H9 (cell line): ENCODE measurements around the gene PTPRJ. TPM values are rescaled to one million over a fixed set of nuclear protein-coding genes. Genes with fewer than 3 reads are reported as not detected.

Experiments used
- DNase-seq: peaks from one replicate; pipeline ENCODE4 v3.0.0-alpha.2; 2017
- H2AFZ ChIP-seq: one replicate; pipeline ENCODE4 v1.6.1; 2013; ENCODE audit warnings: mild to moderate bottlenecking, low read length, control low read depth, moderate library complexity
- H2AK5ac ChIP-seq: 2 replicates; pipeline ENCODE4 v1.6.1; 2013; ENCODE audit warnings: low read length, control low read depth, mixed read lengths; ENCODE audit not compliant: insufficient read length
- H2BK120ac ChIP-seq: one replicate; pipeline ENCODE4 v1.6.1; 2013; ENCODE audit warnings: low read depth, mild to moderate bottlenecking, low read length, control low read depth, inconsistent platforms; ENCODE audit not compliant: poor library complexity, severe bottlenecking
- H2BK12ac ChIP-seq: 2 replicates; pipeline ENCODE4 v1.6.1; 2013; ENCODE audit warnings: low read length, control low read depth, mixed read lengths, low read depth; ENCODE audit not compliant: insufficient read length
- H2BK15ac ChIP-seq: 2 replicates; pipeline ENCODE4 v1.6.1; 2013; ENCODE audit warnings: low read depth, low read length, control low read depth
- H2BK20ac ChIP-seq: one replicate; pipeline ENCODE4 v1.6.1; 2013; ENCODE audit warnings: low read depth, mild to moderate bottlenecking, low read length, control low read depth, inconsistent platforms; ENCODE audit not compliant: poor library complexity, severe bottlenecking
- H2BK5ac ChIP-seq: 2 replicates; pipeline ENCODE4 v1.6.1; 2013; ENCODE audit warnings: low read length, control low read depth, mixed read lengths; ENCODE audit not compliant: insufficient read length
- H3K14ac ChIP-seq: 2 replicates; pipeline ENCODE4 v1.6.1; 2013; ENCODE audit warnings: low read length, control low read depth; ENCODE audit not compliant: insufficient read depth
- H3K18ac ChIP-seq: 2 replicates; pipeline ENCODE4 v1.6.1; 2013; ENCODE audit warnings: low read depth, mild to moderate bottlenecking, mixed read lengths, low read length, control low read depth; ENCODE audit not compliant: insufficient read length
- H3K23ac ChIP-seq: 2 replicates; pipeline ENCODE4 v1.6.1; 2013; ENCODE audit warnings: low read length, control low read depth, mixed read lengths, low read depth; ENCODE audit not compliant: insufficient read length
- H3K23me2 ChIP-seq: 2 replicates; pipeline ENCODE4 v1.6.1; 2013; ENCODE audit warnings: low read depth, mild to moderate bottlenecking, mixed read lengths, low read length, control low read depth; ENCODE audit not compliant: insufficient read length, poor library complexity, severe bottlenecking
- H3K27ac ChIP-seq: 2 replicates; pipeline ENCODE4 v1.5.1; 2013; ENCODE audit warnings: low read length, control low read depth, mixed read lengths, low read depth; ENCODE audit not compliant: insufficient read length
- H3K27me3 ChIP-seq: 2 replicates; pipeline ENCODE4 v1.6.1; 2013; ENCODE audit warnings: low read length, control low read depth, inconsistent platforms; ENCODE audit not compliant: insufficient read depth
- H3K4ac ChIP-seq: 2 replicates; pipeline ENCODE4 v1.6.1; 2013; ENCODE audit warnings: low read depth, mild to moderate bottlenecking, control low read depth, inconsistent platforms, low read length, moderate library complexity
- H3K4me1 ChIP-seq: 2 replicates; pipeline ENCODE4 v1.6.1; 2013; ENCODE audit warnings: low read length, control low read depth, inconsistent platforms; ENCODE audit not compliant: insufficient read depth
- H3K4me2 ChIP-seq: 2 replicates; pipeline ENCODE4 v1.6.1; 2013; ENCODE audit warnings: low read length, control low read depth, mixed read lengths; ENCODE audit not compliant: insufficient read length, insufficient read depth
- H3K56ac ChIP-seq: 2 replicates; pipeline ENCODE4 v1.6.1; 2013; ENCODE audit warnings: low read depth, mild to moderate bottlenecking, mixed read lengths, low read length, control low read depth; ENCODE audit not compliant: insufficient read length
- H3K79me1 ChIP-seq: 2 replicates; pipeline ENCODE4 v1.6.1; 2013; ENCODE audit warnings: low read depth, mild to moderate bottlenecking, moderate library complexity, low read length, control low read depth, inconsistent platforms; ENCODE audit not compliant: insufficient read depth, poor library complexity, severe bottlenecking
- H3K79me2 ChIP-seq: 2 replicates; pipeline ENCODE4 v1.6.1; 2013; ENCODE audit warnings: low read length, control low read depth, inconsistent platforms; ENCODE audit not compliant: insufficient read depth
- H3K9ac ChIP-seq: 2 replicates; pipeline ENCODE4 v1.6.1; 2013; ENCODE audit warnings: low read length, control low read depth, mixed read lengths; ENCODE audit not compliant: insufficient read length; ENCODE audit errors: extremely low read depth
- H3K9me3 ChIP-seq: one replicate; pipeline ENCODE4 v1.6.1; 2013; ENCODE audit warnings: low read depth, low read length, inconsistent platforms; ENCODE audit not compliant: control insufficient read depth
- H3T11ph ChIP-seq: one replicate; pipeline ENCODE4 v1.6.1; 2013; ENCODE audit warnings: mild to moderate bottlenecking, low read length, control low read depth, inconsistent platforms
- H4K20me1 ChIP-seq: one replicate; pipeline ENCODE4 v1.6.1; 2013; ENCODE audit not compliant: control insufficient read depth, insufficient read length, insufficient read depth
- H4K5ac ChIP-seq: 2 replicates; pipeline ENCODE4 v1.6.1; 2013; ENCODE audit warnings: low read depth, mild to moderate bottlenecking, mixed read lengths, low read length, control low read depth; ENCODE audit not compliant: insufficient read length
- H4K8ac ChIP-seq: replicated peaks from 2 replicates; pipeline ENCODE4 v1.6.1; 2013; ENCODE audit warnings: low read length, control low read depth, mixed read lengths, low read depth; ENCODE audit not compliant: insufficient read length
- H4K91ac ChIP-seq: 2 replicates; pipeline ENCODE4 v1.6.1; 2013; ENCODE audit warnings: low read depth, mild to moderate bottlenecking, moderate library complexity, mixed read lengths, low read length, control low read depth; ENCODE audit not compliant: insufficient read length
- H3K27ac Mint-ChIP-seq, 3 experiments: 2 replicates in 2 of 3; 3 replicates in 1 of 3; pipeline ENCODE4 v1.8.0; 2020 to 2021; ENCODE audit warnings: mixed read lengths in 3 of 3, mild to moderate bottlenecking in 1 of 3, moderate library complexity in 1 of 3
- H3K27me3 Mint-ChIP-seq: 2 replicates; pipeline ENCODE4 v1.8.0; 2021; ENCODE audit warnings: low read depth, mild to moderate bottlenecking, moderate library complexity, mixed read lengths
- H3K36me3 Mint-ChIP-seq, 3 experiments: 2 replicates in 2 of 3; 3 replicates in 1 of 3; pipeline ENCODE4 v1.8.0; 2020 to 2021; ENCODE audit warnings: low read depth in 3 of 3, mixed read lengths in 3 of 3; ENCODE audit not compliant: insufficient read depth in 1 of 3
- H3K4me1 Mint-ChIP-seq, 2 experiments: 2 replicates each; pipeline ENCODE4 v1.8.0; 2020; ENCODE audit warnings: mixed read lengths in 2 of 2
- H3K4me3 Mint-ChIP-seq, 2 experiments: 2 replicates in 1 of 2; 3 replicates in 1 of 2; pipeline ENCODE4 v1.8.0; 2020 to 2021; ENCODE audit warnings: mild to moderate bottlenecking in 2 of 2, mixed read lengths in 2 of 2, moderate library complexity in 1 of 2
- H3K9me3 Mint-ChIP-seq, 2 experiments: 2 replicates in 1 of 2; 3 replicates in 1 of 2; pipeline ENCODE4 v1.8.0; 2020; ENCODE audit warnings: mild to moderate bottlenecking in 2 of 2, mixed read lengths in 2 of 2, moderate library complexity in 1 of 2
- CTCF ChIP-seq: fragments of 200-600 bp; sonication (generic); conservative IDR thresholded peaks from 3 replicates; pipeline ENCODE4 v1.8.0; 2021; ENCODE audit warnings: antibody characterized with exemption, mild to moderate bottlenecking
- WGBS: extraction: QIAGEN DNeasy Blood & Tissue Kit; methylation state at CpG from one replicate; pipeline ENCODE4 v1.1.7; 2013; ENCODE audit warnings: missing lambda C conversion rate, low lambda C conversion rate, mixed read lengths; ENCODE audit not compliant: insufficient read length; ENCODE audit errors: extremely low coverage; 5-methylcytosine and 5-hydroxymethylcytosine counted together
- total RNA-seq: library from RNA; stranded (reverse); gene quantifications from 2 replicates; pipeline ENCODE4 v1.2.1, GENCODE V29; 2021

Gene PTPRJ
- total RNA-seq, 1 experiment from 2014 or later = 10.6 TPM

- Histone ChIP-seq H3K79me2 (peaks cover 2% of the 10 kb centered on the region; the same call in 1 of the 2 replicates), H2BK12ac (no peak overlapping the region), H2BK5ac (no peak overlapping the region), H3K27ac (no peak overlapping the region), H2AK5ac (no peak overlapping the region), H3K14ac (no peak overlapping the region; the same call in 1 of the 2 replicates), H3K18ac (no peak overlapping the region), H3T11ph (no peak overlapping the region), H3K79me1 (no peaks in the 10 kb centered on the region), H3K9ac (no peak overlapping the region), H3K4me2 (no peak overlapping the region), H3K4me1 (peaks cover 7% of the 10 kb centered on the region; the same call in 1 of the 2 replicates), H3K23ac (no peak overlapping the region), H3K4ac (no peak overlapping the region), H3K56ac (no peak overlapping the region), H4K8ac (no peak overlapping the region), H4K91ac (no peak overlapping the region), H2AFZ (no peak overlapping the region), H2BK20ac (no peak overlapping the region), H2BK15ac (no peak overlapping the region), H3K27me3 (no peaks in the 10 kb centered on the region), H4K20me1 (no peaks in the 10 kb centered on the region), H3K23me2 (no peaks in the 10 kb centered on the region), H3K9me3 (no peaks in the 10 kb centered on the region), H2BK120ac (no peak overlapping the region), H4K5ac (no peak overlapping the region)
- Mint-ChIP-seq H3K27me3 (no peaks in the 10 kb centered on the region), H3K4me1 (peaks cover 30 to 33% of the 10 kb centered on the region in 2 experiments), H3K36me3 (no peaks in the 10 kb centered on the region), H3K9me3 (no peaks in the 10 kb centered on the region; a peak in 1 of 5 replicates), H3K4me3 (no peak overlapping the region), H3K27ac (peak overlapping the region in 1 of 3 experiments; percentile 61; a peak in 2 of 7 replicates)
- TF ChIP-seq CTCF = no peak
- DNase-seq = no peak
- WGBS = no CpG with 5 or more reads among the region's 2 CpGs
These were observed 23.6 kb downstream of the PTPRJ start for GRCh38 chr11:48003926-48004325.
